Renal cortex interstitium (tissue), 11 donors: ENCODE data around the gene MIER2. TPM values are rescaled to one million over a fixed set of nuclear protein-coding genes. Genes with fewer than 3 reads are reported as not detected.

Source experiments
- DNase-seq, 11 donors: peaks; one replicate each; pipeline ENCODE4 v3.0.0-alpha.2; 2013; ENCODE audit warnings: low read depth in 9 of 11, low spot score in 4 of 11; ENCODE audit errors: extremely low read depth in 1 of 11
- polyA plus RNA-seq, 3 donors: library from polyadenylated mRNA; unstranded; fragments of 120-200 nt; gene quantifications; one replicate each; pipeline ENCODE4 v1.2.1, GENCODE V29; 2013; ENCODE audit not compliant: insufficient read length in 3 of 3

MIER2 gene
- polyA plus RNA-seq, 3 donors, result 24.7 to 31.1 (median 29.8) TPM

GRCh38 chr19:318509-318774, 26.2 kb downstream of the MIER2 start:
- DNase-seq, result no peak

DNA sequence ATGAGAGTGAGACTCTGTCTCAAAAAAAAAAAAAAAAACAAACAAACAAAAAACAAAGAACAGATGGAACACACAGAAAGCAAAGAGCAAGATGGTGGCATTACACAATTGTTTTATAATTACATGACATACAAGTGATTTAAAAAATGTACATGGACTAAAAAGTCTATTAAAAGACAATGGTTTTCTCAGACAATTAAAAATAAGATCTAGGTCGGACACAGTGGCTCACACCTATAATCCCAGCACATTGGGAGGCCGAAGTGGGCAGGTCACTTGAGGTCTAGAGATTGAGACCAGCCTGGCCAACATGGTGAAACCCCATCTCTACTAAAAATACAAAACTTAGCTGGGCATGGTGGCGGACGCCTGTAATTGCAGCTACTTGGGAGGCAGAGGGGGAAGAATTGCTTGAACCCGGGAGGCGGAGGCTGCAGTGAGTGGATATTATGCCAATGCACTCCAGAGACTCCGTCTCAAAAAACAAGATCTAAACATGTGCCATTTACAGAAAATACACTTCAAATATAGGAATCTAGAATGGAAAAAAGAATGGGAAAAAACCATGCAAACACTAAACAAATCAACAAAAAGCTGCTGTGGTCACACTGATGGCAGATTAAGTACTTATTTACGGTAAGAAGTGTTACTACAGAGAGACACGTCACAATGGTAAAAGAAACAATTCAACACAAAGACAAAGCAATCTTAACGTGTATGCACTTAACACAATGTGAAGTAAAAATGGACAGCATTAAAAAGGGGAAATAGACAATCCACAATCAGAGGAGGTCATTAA, 26.7 kb downstream of the MIER2 start:
- no peak for DNase-seq

DNA sequence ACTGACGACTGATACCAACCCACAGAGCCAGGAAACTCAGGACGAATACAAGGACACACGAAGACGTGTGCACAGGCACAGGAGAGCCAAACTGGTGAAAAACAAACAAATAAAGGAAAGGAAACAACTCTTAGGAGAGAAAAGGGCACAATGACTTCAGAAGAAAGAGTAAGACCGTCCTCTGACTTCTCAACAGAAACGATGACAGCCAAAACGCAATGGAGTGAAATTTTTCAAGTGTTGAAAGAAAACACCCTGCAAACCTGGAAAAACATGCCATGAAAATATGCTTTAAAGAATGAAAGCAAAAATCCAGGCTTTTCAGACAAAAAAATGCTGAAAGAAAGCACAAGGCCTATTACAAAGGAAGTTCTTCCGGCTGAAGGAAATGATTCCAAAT, 28.8 kb downstream of the MIER2 start:
- DNase-seq, result no peak

DNA sequence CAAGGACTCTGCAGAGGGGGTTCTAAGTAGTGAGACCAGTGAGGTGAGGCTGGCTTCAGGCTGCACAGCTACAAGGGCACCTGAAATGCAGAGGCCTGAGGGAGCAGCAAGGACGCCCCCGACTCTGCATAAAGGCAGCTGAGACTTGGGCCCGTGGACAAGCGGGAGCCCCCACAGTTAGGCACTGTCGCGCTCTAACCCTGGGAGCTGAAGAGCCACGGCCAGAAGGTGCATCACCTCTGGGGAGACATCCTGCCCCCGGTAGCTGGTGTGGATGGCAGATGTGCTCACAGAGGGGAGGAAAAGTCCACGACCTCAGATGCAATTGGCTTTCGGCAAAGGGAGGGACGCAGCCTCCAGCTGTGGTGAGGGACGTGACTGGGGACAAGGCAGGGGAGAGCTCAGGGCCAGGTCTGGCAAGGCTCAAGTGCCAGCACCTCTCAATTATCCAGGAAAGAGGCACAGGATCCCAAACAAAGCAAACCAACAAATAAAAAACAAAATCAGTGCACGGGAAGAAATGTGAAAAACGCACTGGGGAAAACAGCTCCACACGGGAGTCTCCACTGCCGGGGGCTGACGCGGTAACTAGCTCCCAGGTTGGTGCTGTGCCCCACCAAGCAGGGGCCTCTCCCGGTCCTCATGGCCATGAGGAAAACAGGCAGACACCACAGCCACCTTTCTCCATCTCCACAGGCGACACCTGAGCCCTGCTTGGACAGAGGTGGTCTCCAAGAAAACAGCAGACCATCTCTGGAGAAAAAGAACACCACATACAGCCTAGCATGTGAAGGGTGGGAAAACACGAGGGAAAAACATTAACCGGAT, 30.4 kb downstream of the MIER2 start:
- DNase-seq, result no peak

- DNase-seq, result no peak
These were observed 31.2 kb downstream of the MIER2 start for GRCh38 chr19:313169-313987.

- no peak for DNase-seq
These were observed 32.8 kb downstream of the MIER2 start for GRCh38 chr19:311813-312261.

DNA sequence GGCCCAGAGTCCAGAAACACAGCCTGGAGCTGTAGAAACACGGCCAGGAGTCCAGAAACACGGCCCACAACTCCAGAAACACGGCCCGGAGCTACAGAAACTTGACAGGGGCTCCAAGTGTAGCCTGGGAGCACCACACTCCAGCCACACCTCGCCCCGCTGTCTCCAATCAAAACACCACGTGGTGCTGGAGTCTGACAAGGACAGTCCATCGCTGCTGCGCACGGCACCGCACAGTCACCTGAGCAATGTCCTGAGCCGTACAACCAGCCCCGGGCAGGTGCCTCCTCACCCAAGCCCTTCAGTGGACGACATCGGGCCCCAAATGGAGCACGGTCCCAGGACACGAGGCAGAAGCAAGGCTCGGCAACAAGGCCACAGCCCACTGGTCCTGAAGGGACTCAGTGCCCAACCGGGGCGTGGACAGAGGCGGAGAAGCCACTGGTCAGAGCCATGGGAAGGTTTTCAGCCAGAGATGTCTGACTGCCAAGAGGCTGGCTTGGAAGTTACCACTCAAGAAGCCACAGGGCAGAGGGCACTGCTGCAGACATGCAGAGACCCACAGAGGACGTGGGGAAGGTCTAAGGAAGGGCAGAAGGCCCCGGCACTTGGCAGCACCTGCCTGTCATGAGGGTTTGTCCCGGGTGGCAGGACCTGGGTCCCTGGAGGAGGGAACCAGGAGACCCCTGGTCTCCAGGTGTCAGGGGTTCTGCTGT, 33.7 kb downstream of the MIER2 start:
- no peak for DNase-seq

DNA sequence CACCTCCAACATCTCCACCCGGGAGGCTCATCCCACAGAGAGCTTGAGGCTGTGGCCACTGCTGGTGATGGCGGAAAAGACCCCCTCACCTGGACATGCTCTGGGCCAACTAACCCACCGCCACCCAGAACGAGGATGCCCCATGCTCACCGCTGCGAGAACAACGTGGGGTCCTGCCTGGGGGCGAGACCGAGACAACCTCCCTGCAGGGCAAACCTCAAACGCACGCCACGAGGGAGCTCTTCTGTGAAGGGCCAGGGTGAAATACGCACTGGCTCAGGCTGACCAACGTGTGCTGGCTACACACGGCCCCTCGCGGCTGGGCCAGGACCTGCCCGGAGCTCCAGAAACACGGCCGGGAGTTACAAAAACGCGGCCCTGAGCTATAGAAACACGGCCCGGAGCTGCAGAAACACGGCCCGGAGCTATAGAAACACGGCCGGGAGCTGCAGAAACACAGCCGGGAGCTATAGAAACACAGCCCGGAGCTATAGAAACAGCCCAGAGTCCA, 34.4 kb downstream of the MIER2 start:
- peak in 1 of 11 donors; percentile 38 for DNase-seq

GRCh38 chr19:309206-309565, 35.4 kb downstream of the MIER2 start:
- DNase-seq, result no peak

GRCh38 chr19:308471-309205, 36.0 kb downstream of the MIER2 start:
- DNase-seq, result no peak

DNA sequence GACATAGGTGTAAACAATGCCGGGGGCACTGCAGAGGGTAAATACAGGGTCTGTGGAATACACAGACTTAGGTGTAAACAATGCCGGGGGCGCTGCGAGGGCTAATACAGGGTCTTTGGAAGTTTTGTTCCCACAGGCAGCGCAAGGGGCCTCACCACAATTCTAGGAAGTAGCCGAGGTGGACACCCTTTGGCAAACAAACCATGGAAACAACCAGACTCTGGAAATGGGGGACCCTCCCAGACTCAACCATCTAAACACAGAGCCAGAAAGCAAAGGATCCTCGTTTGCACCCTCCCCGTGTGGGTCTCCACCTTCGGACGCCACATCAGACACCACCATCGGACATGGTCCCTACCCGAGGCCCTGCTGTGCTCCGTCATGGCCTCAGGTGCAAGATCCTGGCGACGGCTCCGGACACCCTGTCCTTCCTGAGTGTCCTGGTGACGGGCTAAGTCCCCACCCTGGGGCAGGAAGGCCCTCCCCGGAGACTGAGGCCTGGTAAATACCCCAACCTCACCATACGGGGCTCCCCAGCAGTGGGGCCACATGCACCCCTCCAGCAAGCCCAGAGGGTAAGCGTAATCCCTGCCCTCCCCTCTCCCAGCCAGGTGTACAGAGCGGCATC, 36.7 kb downstream of the MIER2 start:
- no peak for DNase-seq

- no peak for DNase-seq
These were observed 37.5 kb downstream of the MIER2 start for GRCh38 chr19:307111-307531.

GRCh38 chr19:306151-306900, 38.3 kb downstream of the MIER2 start:
- no peak for DNase-seq

- no peak for DNase-seq
These were observed 39.1 kb downstream of the MIER2 start for GRCh38 chr19:305240-306150.

- no peak for DNase-seq
These were observed 47.9 kb downstream of the MIER2 start for GRCh38 chr19:296476-297225.
